Suprapubic skin (tissue), 4 donors: ENCODE results near the gene GKN2. TPM values are rescaled to one million over a fixed set of nuclear protein-coding genes. Genes with fewer than 3 reads are reported as not detected.

Experiments used
- DNase-seq, 2 donors: peaks; one replicate each; pipeline ENCODE4 v3.0.0-alpha.2; 2019; ENCODE audit warnings: low spot score in 2 of 2
- H3K27ac ChIP-seq: fragments of 200-600 bp; sonication (generic); one replicate; pipeline ENCODE4 v1.5.1; 2019
- H3K27me3 ChIP-seq: fragments of 200-600 bp; sonication (generic); one replicate; pipeline ENCODE4 v1.5.1; 2019
- H3K36me3 ChIP-seq: fragments of 200-600 bp; sonication (generic); one replicate; pipeline ENCODE4 v1.5.1; 2019
- H3K4me1 ChIP-seq: fragments of 200-600 bp; sonication (generic); one replicate; pipeline ENCODE4 v1.5.1; 2019
- H3K4me3 ChIP-seq: fragments of 200-600 bp; sonication (generic); one replicate; pipeline ENCODE4 v1.5.1; 2019; ENCODE audit warnings: mild to moderate bottlenecking
- H3K9me3 ChIP-seq: fragments of 200-600 bp; sonication (generic); one replicate; pipeline ENCODE4 v1.5.1; 2019
- CTCF ChIP-seq, 2 donors: fragments of 200-600 bp in 1 of 2; fragments of 450-650 bp in 1 of 2; sonication (generic) in 1 of 2; IDR thresholded peaks; one replicate each; pipeline ENCODE4 v1.5.1; 2016 to 2019; ENCODE audit warnings: antibody characterized with exemption in 2 of 2, mild to moderate bottlenecking in 1 of 2, moderate library complexity in 1 of 2
- EP300 ChIP-seq: sonication (generic); formaldehyde crosslinking; IDR thresholded peaks from one replicate; pipeline ENCODE4 v1.6.1; 2017; ENCODE audit warnings: antibody characterized with exemption
- POLR2A ChIP-seq, 2 donors: fragments of 450-650 bp; IDR thresholded peaks; one replicate each; pipeline ENCODE4 v1.6.1; 2017; ENCODE audit warnings: antibody characterized with exemption in 2 of 2, mild to moderate bottlenecking in 2 of 2, moderate library complexity in 2 of 2
- POLR2AphosphoS5 ChIP-seq, 3 donors: sonication (generic); formaldehyde crosslinking; IDR thresholded peaks; one replicate each; pipeline ENCODE4 v1.6.1; 2017; ENCODE audit warnings: antibody characterized with exemption in 3 of 3
- WGBS: methylation state at CpG from one replicate; pipeline ENCODE4 v1.1.5; 2018; 5-methylcytosine and 5-hydroxymethylcytosine counted together
- total RNA-seq, 4 donors: library from RNA; depleted of rRNA; stranded (reverse); fragments of >200 nt; gene quantifications; one replicate each; pipeline ENCODE4 v1.1.0, GENCODE V29; 2016

GKN2 gene
- total RNA-seq, 4 donors from 2014 or later, result not detected

GRCh38 chr2:68916226-68916625, 36.5 kb downstream of the GKN2 start:
- no peak overlapping the region for H3K4me3 ChIP-seq
- H3K27ac ChIP-seq, result no peak overlapping the region
- TF ChIP-seq POLR2AphosphoS5 (IDR thresholded peaks at IDR 0.05) (no peak), CTCF (IDR thresholded peaks at IDR 0.05) (no peak), EP300 (no peak), POLR2A (IDR thresholded peaks at IDR 0.05) (no peak)
- no peaks in the 10 kb centered on the region for H3K36me3 ChIP-seq
- H3K27me3 ChIP-seq, result no peaks in the 10 kb centered on the region
- 42% methylated on average over 1 of the region's 1 CpG for WGBS
- no peaks in the 10 kb centered on the region for H3K9me3 ChIP-seq
- no peak for DNase-seq
- H3K4me1 ChIP-seq, result peaks cover 6% of the 10 kb centered on the region

- H3K36me3 ChIP-seq, result no peaks in the 10 kb centered on the region
- H3K27me3 ChIP-seq, result no peaks in the 10 kb centered on the region
- no peak overlapping the region for H3K4me3 ChIP-seq
- no peak for DNase-seq
- TF ChIP-seq CTCF (IDR thresholded peaks at IDR 0.05) (no peak), POLR2A (IDR thresholded peaks at IDR 0.05) (no peak), EP300 (no peak), POLR2AphosphoS5 (IDR thresholded peaks at IDR 0.05) (no peak)
- H3K9me3 ChIP-seq, result no peaks in the 10 kb centered on the region
- WGBS, result 96% methylated on average over 4 of the region's 4 CpGs
- no peak overlapping the region for H3K27ac ChIP-seq
- peaks cover 6% of the 10 kb centered on the region for H3K4me1 ChIP-seq
Observed at GRCh38 chr2:68915393-68915792, 37.3 kb downstream of the GKN2 start.

GRCh38 chr2:68913359-68913758, 39.3 kb downstream of the GKN2 start:
- H3K4me3 ChIP-seq, result no peak overlapping the region
- H3K27ac ChIP-seq, result no peak overlapping the region
- WGBS, result 94% methylated on average over 3 of the region's 3 CpGs
- DNase-seq, result no peak
- H3K27me3 ChIP-seq, result no peaks in the 10 kb centered on the region
- peaks cover 17% of the 10 kb centered on the region for H3K4me1 ChIP-seq
- H3K9me3 ChIP-seq, result no peaks in the 10 kb centered on the region
- H3K36me3 ChIP-seq, result no peaks in the 10 kb centered on the region
- TF ChIP-seq POLR2AphosphoS5 (IDR thresholded peaks at IDR 0.05) (no peak), EP300 (no peak), POLR2A (IDR thresholded peaks at IDR 0.05) (no peak), CTCF (IDR thresholded peaks at IDR 0.05) (no peak)

- DNase-seq, result no peak
- peaks cover 23% of the 10 kb centered on the region for H3K4me1 ChIP-seq
- H3K36me3 ChIP-seq, result no peaks in the 10 kb centered on the region
- WGBS, result 26% methylated on average over 2 of the region's 2 CpGs
- TF ChIP-seq POLR2AphosphoS5 (IDR thresholded peaks at IDR 0.05) (no peak), POLR2A (IDR thresholded peaks at IDR 0.05) (no peak), EP300 (no peak), CTCF (IDR thresholded peaks at IDR 0.05) (no peak)
- no peak overlapping the region for H3K27ac ChIP-seq
- H3K4me3 ChIP-seq, result no peak overlapping the region
- no peaks in the 10 kb centered on the region for H3K9me3 ChIP-seq
- H3K27me3 ChIP-seq, result no peaks in the 10 kb centered on the region
Observed at GRCh38 chr2:68912732-68913131, 40.0 kb downstream of the GKN2 start.

GRCh38 chr2:68912111-68912510, 40.6 kb downstream of the GKN2 start:
- Histone ChIP-seq H3K36me3 (no peaks in the 10 kb centered on the region), H3K9me3 (no peaks in the 10 kb centered on the region), H3K27ac (no peak overlapping the region), H3K4me3 (no peak overlapping the region), H3K4me1 (peaks cover 24% of the 10 kb centered on the region), H3K27me3 (no peaks in the 10 kb centered on the region)
- DNase-seq, result no peak
- 97% methylated on average over 3 of the region's 3 CpGs for WGBS
- TF ChIP-seq CTCF (IDR thresholded peaks at IDR 0.05), result no peak
- TF ChIP-seq EP300, result no peak
- TF ChIP-seq POLR2AphosphoS5 (IDR thresholded peaks at IDR 0.05), result no peak
- TF ChIP-seq POLR2A (IDR thresholded peaks at IDR 0.05), result no peak
